NCI-H2227 (cell line): ENCODE data around the gene ZNF823.
A peak's percentile ranks its signal among the peaks of the same experiment; 100 is the strongest.
"Not testable (repeated sequence)": the region's sequence is repeated elsewhere in the genome, so short reads cannot be mapped to it uniquely, and the experiment has no call there.

Source experiments
- DNase-seq: peaks from one replicate; lab custom pipeline; 2025; ENCODE audit not compliant: unreplicated experiment; lab: John Stamatoyannopoulos, UW

The ZNF823 gene

DNA sequence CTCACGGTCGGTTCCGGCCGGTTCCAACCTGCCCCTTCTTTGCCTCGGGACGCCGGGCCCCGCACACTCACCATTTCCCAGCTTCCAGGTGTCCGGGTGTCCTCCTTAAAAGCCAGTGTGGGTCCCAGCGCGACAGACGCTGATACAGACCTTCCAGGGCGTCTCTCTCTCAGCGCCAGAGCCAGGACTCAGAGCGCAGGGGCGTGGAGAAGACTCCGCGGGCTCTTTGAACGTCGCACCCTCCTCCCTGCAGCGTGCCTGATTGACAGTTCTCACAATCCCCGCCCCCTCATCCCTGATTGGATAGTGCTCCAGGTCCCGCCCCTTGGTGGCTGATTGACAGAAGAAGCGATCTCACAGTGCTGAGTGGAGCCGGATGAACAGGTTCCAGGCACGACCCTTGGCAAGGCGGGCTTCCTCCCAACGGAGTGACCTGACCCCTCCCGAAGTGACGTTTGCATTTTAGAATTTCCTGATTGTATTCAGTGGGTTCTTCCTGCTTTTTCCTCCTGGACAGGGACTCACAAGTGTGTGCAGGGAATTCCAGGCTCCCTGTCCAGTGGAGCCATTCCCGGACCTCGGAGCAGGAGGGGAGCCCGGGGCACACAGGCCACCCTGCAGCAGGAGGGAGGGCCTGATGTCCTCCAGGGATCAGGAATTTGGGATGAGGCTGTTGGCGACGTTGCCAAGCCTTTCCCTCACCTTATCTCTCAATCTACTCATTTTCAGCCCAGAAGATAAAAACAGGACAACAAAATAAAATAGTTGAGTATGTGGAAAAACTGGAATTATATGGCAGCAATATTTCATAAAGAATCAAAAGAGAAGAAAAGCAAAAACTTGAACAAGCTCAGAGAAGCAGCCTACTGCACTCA is at the start of gene ZNF823:
Gene ZNF823, minus strand, starts transcription at position 201 of the 875 bp plus-strand sequence. Its CDS starts 127 bp downstream, at position 74.
- DNase-seq, result peak; percentile 95

GRCh38 chr19:11787536-11787935 is 48.8 kb upstream of the ZNF823 start:
- no peak for DNase-seq

DNA sequence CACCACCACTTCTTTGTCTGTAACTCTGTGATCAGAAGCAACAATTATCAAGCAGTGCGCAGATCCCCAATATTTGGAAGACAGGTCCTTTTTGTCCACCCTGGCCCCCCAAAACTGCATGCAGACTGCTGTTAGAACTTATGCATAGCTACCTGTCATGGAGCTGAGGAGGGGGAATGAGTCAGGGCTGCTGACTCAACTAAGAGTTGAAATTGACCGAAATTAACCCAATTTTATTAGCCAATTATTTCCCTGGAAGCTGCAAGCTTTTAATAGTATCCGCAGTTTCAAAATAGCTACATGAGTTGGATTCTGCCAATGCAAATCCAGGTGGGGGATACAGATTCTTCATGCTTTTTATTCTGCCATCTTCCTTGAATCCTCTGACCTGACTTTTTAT is 45.6 kb upstream of the ZNF823 start:
- no peak for DNase-seq

GRCh38 chr19:11783767-11784166 is 45.0 kb upstream of the ZNF823 start:
- DNase-seq, result no peak

DNA sequence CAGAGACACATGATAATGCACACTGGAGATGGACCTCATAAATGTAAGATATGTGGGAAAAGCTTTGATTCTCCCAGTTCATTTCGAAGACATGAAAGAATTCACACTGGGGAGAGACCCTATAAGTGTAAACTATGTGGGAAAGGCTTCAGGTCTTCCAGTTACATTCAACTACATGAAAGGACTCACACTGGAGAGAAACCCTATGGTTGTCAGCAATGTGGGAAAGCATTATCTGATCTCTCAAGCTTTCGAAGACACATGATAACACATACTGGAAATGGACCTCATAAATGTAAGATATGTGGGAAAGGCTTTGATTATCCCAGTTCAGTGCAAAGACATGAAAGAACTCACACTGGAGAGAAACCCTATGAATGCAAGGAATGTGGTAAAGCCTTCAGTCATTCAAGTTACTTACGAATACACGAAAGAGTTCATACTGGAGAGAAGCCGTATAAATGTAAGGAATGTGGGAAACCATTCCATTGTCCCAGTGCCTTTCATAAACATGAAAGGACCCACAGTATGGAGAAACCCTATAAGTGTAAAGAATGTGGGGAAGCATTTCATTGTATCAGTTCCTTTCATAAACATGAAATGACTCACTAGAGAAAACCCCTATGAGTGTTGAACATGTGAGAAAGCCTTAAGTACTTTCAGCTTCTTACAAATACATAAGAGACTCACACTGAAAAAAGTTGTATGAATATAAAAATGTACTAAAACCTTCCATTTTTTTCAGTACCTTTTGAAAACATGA is 42.7 kb upstream of the ZNF823 start:
- no peak for DNase-seq

- no peak for DNase-seq
Observed at GRCh38 chr19:11780431-11781020, 41.8 kb upstream of the ZNF823 start.

GRCh38 chr19:11776669-11777068 is 37.9 kb upstream of the ZNF823 start:
- not testable (repeated sequence) for DNase-seq

- not testable (repeated sequence) for DNase-seq
Observed at GRCh38 chr19:11771520-11771919, 32.8 kb upstream of the ZNF823 start.

- DNase-seq, result no peak
Observed at GRCh38 chr19:11769995-11770394, 31.2 kb upstream of the ZNF823 start.

GRCh38 chr19:11767633-11768133 is 28.9 kb upstream of the ZNF823 start:
- peak; percentile 14 for DNase-seq

GRCh38 chr19:11766597-11767591 is 28.1 kb upstream of the ZNF823 start, which contains the start of gene ZNF441:
ZNF441 (plus strand) TSS chr19:11767000; CDS start chr19:11767194, 194 bp downstream.
- DNase-seq, result peak; percentile 91

- no peak for DNase-seq
Observed at GRCh38 chr19:11763611-11764010, 24.9 kb upstream of the ZNF823 start.

DNA sequence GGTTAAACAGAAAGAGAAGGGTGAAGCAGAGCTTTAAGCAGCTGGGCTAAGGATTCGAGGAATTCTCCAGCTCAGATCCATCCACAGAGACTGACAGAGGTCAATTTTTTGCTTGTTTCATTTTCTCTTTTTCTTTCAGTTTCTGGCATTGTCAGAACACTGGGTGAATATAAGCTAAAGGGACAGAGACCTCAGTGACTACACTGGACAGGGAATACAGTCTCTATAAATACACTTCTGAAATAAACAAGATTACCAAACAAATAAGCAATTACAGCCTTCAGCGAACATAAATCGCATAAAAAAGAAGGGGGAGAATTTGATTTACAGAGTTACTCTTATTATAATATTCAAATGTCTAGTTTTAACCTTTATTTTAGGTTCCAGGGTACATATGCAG is 24.4 kb upstream of the ZNF823 start:
- no peak for DNase-seq

GRCh38 chr19:11759805-11760204 is 21.1 kb upstream of the ZNF823 start:
- DNase-seq, result no peak

DNA sequence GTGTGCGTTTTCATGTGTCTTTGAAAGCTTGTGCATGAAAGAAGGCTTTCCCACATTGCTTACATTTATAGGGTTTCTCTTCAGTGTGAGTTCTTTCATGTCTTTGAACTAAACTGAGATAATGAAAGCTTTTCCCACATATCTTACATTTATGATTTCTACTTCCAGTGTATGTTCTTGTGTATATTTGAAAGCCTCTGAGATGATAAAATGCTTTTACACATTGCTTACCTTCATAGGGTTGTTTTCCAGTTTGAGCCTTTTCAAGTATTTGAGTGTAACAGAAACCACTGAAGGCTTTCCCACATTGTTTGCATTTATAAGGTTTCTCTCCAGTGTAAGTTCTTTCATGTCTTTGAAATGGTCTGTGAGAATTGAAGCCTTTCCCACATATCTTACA is 18.2 kb upstream of the ZNF823 start:
- no peak for DNase-seq

GRCh38 chr19:11754663-11755062 is 15.9 kb upstream of the ZNF823 start:
- DNase-seq, result no peak

DNA sequence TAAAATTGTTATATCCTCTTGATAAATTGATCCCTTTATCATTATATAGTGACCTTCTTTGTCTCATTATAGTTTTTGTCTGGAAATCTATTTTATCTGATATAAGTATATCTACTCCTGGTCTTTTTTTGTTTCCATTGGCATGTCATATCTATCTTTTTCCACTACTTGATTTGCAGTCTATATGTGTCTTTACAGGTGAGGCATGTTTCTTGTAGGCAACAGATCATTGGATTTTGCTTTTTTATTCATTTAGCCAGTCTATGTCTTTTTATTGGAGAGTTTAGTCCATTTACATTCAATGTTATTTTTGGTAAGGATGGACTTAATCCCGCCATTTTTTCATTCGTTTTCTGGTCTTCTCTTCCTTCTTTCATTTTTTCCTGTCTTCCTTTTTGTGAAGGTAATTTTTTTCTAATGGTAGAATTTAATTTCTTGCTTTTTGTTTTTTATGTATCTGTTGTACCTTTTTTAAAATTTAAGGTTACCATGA is 13.5 kb upstream of the ZNF823 start:
- DNase-seq, result no peak

DNA sequence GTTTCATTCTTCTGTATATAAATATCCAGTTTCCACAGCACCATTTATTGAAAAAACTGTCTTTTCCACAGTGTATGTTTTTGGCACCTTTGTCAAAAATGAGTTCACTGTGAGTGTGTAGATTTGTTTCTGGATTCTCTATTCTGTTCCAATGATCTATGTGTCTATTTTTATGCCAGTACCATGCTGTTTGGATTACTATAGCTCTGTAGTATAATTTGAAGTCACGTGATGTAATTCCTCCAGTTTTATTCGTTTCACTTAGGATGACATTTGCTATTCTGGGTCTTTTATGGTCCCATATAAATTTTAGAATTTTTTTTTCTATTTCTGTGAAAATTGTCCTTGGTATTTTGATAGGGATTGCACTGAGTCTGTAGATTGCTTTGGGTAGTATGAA is 11.0 kb upstream of the ZNF823 start:
- DNase-seq, result no peak

DNA sequence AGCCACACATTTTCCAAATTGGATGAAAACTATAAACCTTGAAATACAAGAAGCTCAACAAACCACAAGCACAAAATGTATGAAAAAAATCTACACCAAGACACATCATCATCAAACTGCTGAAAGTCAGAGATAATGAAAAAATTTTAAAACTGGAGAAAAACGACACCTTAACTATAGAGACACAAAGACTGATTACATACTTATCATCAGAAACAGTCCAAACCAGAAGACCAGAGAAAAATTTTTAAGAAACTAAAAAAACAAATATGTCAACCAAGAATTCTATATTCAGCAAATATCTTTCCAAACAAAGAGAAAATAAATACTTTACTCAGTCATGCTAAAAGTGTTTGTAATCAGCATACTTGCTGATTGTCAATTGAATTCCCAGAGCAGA is 8.5 kb upstream of the ZNF823 start:
- no peak for DNase-seq

GRCh38 chr19:11745869-11746268 is 7.1 kb upstream of the ZNF823 start:
- DNase-seq, result no peak
